GM12878 (cell line): ENCODE measurements around the gene SYDE2. TPM values are rescaled to one million over a fixed set of nuclear protein-coding genes. Genes with fewer than 3 reads are reported as not detected.

Experiments used
- ATAC-seq: fragments of 200-7000 bp; cut with Tn5 transposase; 3 replicates; pipeline ENCODE4 v1.9.1; 2020; ENCODE audit warnings: mild to moderate bottlenecking, moderate library complexity
- BruUV-seq: library from RNA; stranded (reverse); fragments of 400-500 nt; replicated peaks from 2 replicates; lab custom pipeline; 2021; lab: Mats Ljungman, UMichigan
- CTCF ChIA-PET: fragments of 300-600 bp; sonication (Branson Sonifier 250); formaldehyde crosslinking; extraction: SDS; loops from one replicate; lab custom pipeline; 2021; ENCODE audit warnings: inconsistent platforms; lab: Yijun Ruan, JAX
- POLR2A ChIA-PET: fragments of 350-600 bp; formaldehyde crosslinking; extraction: SDS; loops from one replicate; lab custom pipeline; 2021; ENCODE audit warnings: inconsistent platforms; lab: Charles Lee
- RAD21 ChIA-PET: fragments of 300-600 bp; sonication (Branson Sonifier 250); formaldehyde crosslinking; loops from one replicate; lab custom pipeline; 2023; ENCODE audit warnings: antibody characterized with exemption; ENCODE audit not compliant: unreplicated experiment; lab: Charles Lee
- SMC1A ChIA-PET: fragments of 300-600 bp; sonication (Branson Sonifier 250); formaldehyde crosslinking; loops from one replicate; lab custom pipeline; 2023; ENCODE audit not compliant: unreplicated experiment, uncharacterized antibody; lab: Charles Lee
- DNase-seq: peaks from one replicate; pipeline ENCODE4 v3.0.0-alpha.2; 2011; ENCODE audit warnings: low read depth, low spot score
- FAIRE-seq: peaks from 3 replicates; lab custom pipeline; 2011; peaks lifted over from hg19 to GRCh38; lab: Jason Lieb, UNC
- H2AFZ ChIP-seq: 2 replicates; pipeline ENCODE4 v1.6.0; 2011; ENCODE audit warnings: low read depth, low read length, control low read depth; ENCODE audit not compliant: control insufficient read depth
- H3K27ac ChIP-seq: 2 replicates; pipeline ENCODE4 v1.5.1; 2011; ENCODE audit warnings: control low read depth; ENCODE audit not compliant: control insufficient read depth, insufficient read depth
- H3K27me3 ChIP-seq, 2 experiments: replicated peaks in 1 of 2; 2 replicates each; pipeline versions ENCODE4 v1.6.0 to v1.6.1; 2011; ENCODE audit warnings: low read length in 1 of 2; ENCODE audit not compliant: control insufficient read depth in 2 of 2, insufficient read depth in 2 of 2
- H3K36me3 ChIP-seq, 2 experiments: 2 replicates each; pipeline ENCODE4 v1.5.1; 2011; ENCODE audit warnings: low read length in 1 of 2; ENCODE audit not compliant: control insufficient read depth in 2 of 2, insufficient read depth in 2 of 2
- H3K4me1 ChIP-seq: 2 replicates; pipeline ENCODE4 v1.6.1; 2011; ENCODE audit warnings: mild to moderate bottlenecking, low read length, moderate library complexity, mixed read lengths; ENCODE audit not compliant: control insufficient read depth, insufficient read depth
- H3K4me2 ChIP-seq: 2 replicates; pipeline ENCODE4 v1.6.0; 2011; ENCODE audit warnings: control low read depth; ENCODE audit not compliant: control insufficient read depth, insufficient read depth
- H3K4me3 ChIP-seq: fragments of 200-600 bp; sonication (generic); 2 replicates; pipeline ENCODE4 v1.5.1; 2016
- H3K79me2 ChIP-seq: 2 replicates; pipeline ENCODE4 v1.6.0; 2011; ENCODE audit warnings: low read length; ENCODE audit not compliant: control insufficient read depth, insufficient read depth
- H3K9ac ChIP-seq: 2 replicates; pipeline ENCODE4 v1.8.0; 2011; ENCODE audit warnings: low read length, control low read depth, mixed read lengths; ENCODE audit not compliant: control insufficient read depth, insufficient read depth
- H3K9me3 ChIP-seq: replicated peaks from 3 replicates; pipeline ENCODE4 v1.5.1; 2011; ENCODE audit warnings: mild to moderate bottlenecking, low read length; ENCODE audit not compliant: control insufficient read depth, insufficient read depth
- H4K20me1 ChIP-seq: 2 replicates; pipeline ENCODE4 v1.6.0; 2011; ENCODE audit not compliant: control insufficient read depth, insufficient read depth
- BACH1 ChIP-seq: fragments of 450-650 bp; IDR thresholded peaks from 2 replicates; pipeline ENCODE4 v1.6.1; 2017; ENCODE audit warnings: mild to moderate bottlenecking, borderline replicate concordance
- BHLHE40 ChIP-seq, 2 experiments: fragments of 450-650 bp in 1 of 2; IDR thresholded peaks; 2 replicates each; pipeline ENCODE4 v1.6.1; 2011 to 2017; ENCODE audit warnings: low read depth in 2 of 2, borderline replicate concordance in 1 of 2, improper control_type of control experiment in 1 of 2, low read length in 1 of 2, mild to moderate bottlenecking in 1 of 2
- CBFB ChIP-seq: IDR thresholded peaks from 2 replicates; pipeline ENCODE4 v1.6.1; 2016; ENCODE audit warnings: antibody characterized with exemption, low read depth
- CHD4 ChIP-seq: fragments of 200-600 bp; sonication (generic); IDR thresholded peaks from 2 replicates; pipeline ENCODE4 v1.6.1; 2016; ENCODE audit warnings: mild to moderate bottlenecking
- DPF2 ChIP-seq: fragments of 450-650 bp; IDR thresholded peaks from 2 replicates; pipeline ENCODE4 v1.6.1; 2017; ENCODE audit warnings: mild to moderate bottlenecking
- HDGF ChIP-seq: fragments of 450-650 bp; IDR thresholded peaks from 2 replicates; pipeline ENCODE4 v1.6.1; 2016; ENCODE audit warnings: antibody characterized with exemption
- KAT2A ChIP-seq: conservative IDR thresholded peaks from 2 replicates; pipeline ENCODE4 v1.6.1; 2011; ENCODE audit warnings: low read depth, low read length; ENCODE audit not compliant: control insufficient read depth
- MXI1 ChIP-seq: fragments of 150-350 bp; IDR thresholded peaks from 2 replicates; pipeline ENCODE4 v1.6.1; 2011; ENCODE audit warnings: low read depth, mild to moderate bottlenecking, inconsistent platforms, low read length, improper control_type of control experiment
- NR2F1 ChIP-seq: fragments of 450-650 bp; conservative IDR thresholded peaks from 2 replicates; pipeline ENCODE4 v1.6.1; 2017; ENCODE audit warnings: mild to moderate bottlenecking
- PAX5 ChIP-seq: IDR thresholded peaks from 2 replicates; pipeline ENCODE4 v1.6.1; 2011; ENCODE audit warnings: low read depth, low read length, borderline replicate concordance
- RUNX3 ChIP-seq: IDR thresholded peaks from 2 replicates; pipeline ENCODE4 v1.6.1; 2012; ENCODE audit warnings: low read length, inconsistent platforms
- SMAD5 ChIP-seq: IDR thresholded peaks from 2 replicates; pipeline ENCODE4 v1.6.1; 2016; ENCODE audit warnings: antibody characterized with exemption, low read depth
- SP1 ChIP-seq: IDR thresholded peaks from one replicate; pipeline ENCODE4 v1.6.1; 2011; ENCODE audit warnings: low read depth, low read length
- SREBF1 ChIP-seq: IDR thresholded peaks from 2 replicates; pipeline ENCODE4 v1.6.1; 2012; ENCODE audit warnings: mild to moderate bottlenecking, low read length
- TAF1 ChIP-seq: IDR thresholded peaks from 2 replicates; pipeline ENCODE4 v1.6.1; 2011; ENCODE audit warnings: mild to moderate bottlenecking, low read depth, low read length, borderline replicate concordance
- TCF3 ChIP-seq: IDR thresholded peaks from 2 replicates; pipeline ENCODE4 v1.6.1; 2012; ENCODE audit warnings: low read depth, mild to moderate bottlenecking, low read length, borderline replicate concordance; ENCODE audit not compliant: insufficient read depth
- ZNF622 ChIP-seq: fragments of 450-650 bp; IDR thresholded peaks from 2 replicates; pipeline ENCODE4 v1.6.1; 2017; ENCODE audit warnings: mild to moderate bottlenecking, inconsistent platforms
- WGBS: methylation state at CpG from one replicate; pipeline ENCODE4 v1.1.6; 2016; ENCODE audit warnings: low lambda C conversion rate; ENCODE audit not compliant: insufficient replicate concordance, insufficient coverage; ENCODE audit errors: missing lambda C conversion rate; 5-methylcytosine and 5-hydroxymethylcytosine counted together
- in situ Hi-C: fragments of 300-500 bp; cut with MboI; formaldehyde crosslinking; loops from 9 replicates; pipeline ENCODE4 v1.14.3; 2018; ENCODE audit warnings: mixed read lengths
- intact Hi-C: fragments of 100-400 bp; cut with micrococcal nuclease; formaldehyde crosslinking; loops from one replicate; pipeline ENCODE4 v1.14.2; 2022; ENCODE audit not compliant: unreplicated experiment
- polyA plus RNA-seq, 11 experiments: library from polyadenylated mRNA; depleted of rRNA in 4 of 11; unstranded in 6 of 11; stranded (reverse) in 5 of 11; fragments of >200 nt; fragmentation: Nextera tagmentation in 4 of 11; fragmentation: Illumina TruSeq in 1 of 11; extraction: Ambion mirVana in 4 of 11; extraction: Trizol in 1 of 11; gene quantifications; 1 replicate in 1 of 11; 2 replicates in 10 of 11; pipeline versions ENCODE4 v1.2.1 to v1.2.3, GENCODE V29; 2011 to 2016; ENCODE audit warnings: inconsistent platforms in 2 of 11, missing spikeins in 2 of 11, low read depth in 1 of 11
- total RNA-seq, 4 experiments: library from RNA; depleted of rRNA in 3 of 4; stranded (reverse); fragments of >200 nt in 3 of 4; fragmentation: Illumina TruSeq in 1 of 4; extraction: Trizol in 1 of 4; gene quantifications; 2 replicates each; pipeline versions ENCODE4 v1.2.1 to v1.2.3, GENCODE V29; 2013 to 2021
- TF ChIP-seq, protein P1 (sequence below): IDR thresholded peaks from 2 replicates; pipeline ENCODE4 v1.6.1; 2011; ENCODE audit warnings: low read depth, mild to moderate bottlenecking, low read length, moderate library complexity, borderline replicate concordance; ENCODE audit errors: extremely low read depth
- TF ChIP-seq, protein P2 (sequence below): fragments of 450-650 bp; IDR thresholded peaks from 2 replicates; pipeline ENCODE4 v1.6.1; 2018; ENCODE audit warnings: mild to moderate bottlenecking, low read depth, moderate library complexity; ENCODE audit not compliant: partially characterized antibody
- TF ChIP-seq, protein P3 (sequence below): fragments of 450-650 bp; IDR thresholded peaks from 2 replicates; pipeline ENCODE4 v1.6.1; 2017; ENCODE audit warnings: mild to moderate bottlenecking

SYDE2 gene
- total and polyA plus RNA-seq, 10 of the 15 experiments (the other 5 are each of a cell fraction or from before 2014, with no cell fraction given): 0.37 to 4.1 (median 1.8) TPM; not detected in 1

DNA sequence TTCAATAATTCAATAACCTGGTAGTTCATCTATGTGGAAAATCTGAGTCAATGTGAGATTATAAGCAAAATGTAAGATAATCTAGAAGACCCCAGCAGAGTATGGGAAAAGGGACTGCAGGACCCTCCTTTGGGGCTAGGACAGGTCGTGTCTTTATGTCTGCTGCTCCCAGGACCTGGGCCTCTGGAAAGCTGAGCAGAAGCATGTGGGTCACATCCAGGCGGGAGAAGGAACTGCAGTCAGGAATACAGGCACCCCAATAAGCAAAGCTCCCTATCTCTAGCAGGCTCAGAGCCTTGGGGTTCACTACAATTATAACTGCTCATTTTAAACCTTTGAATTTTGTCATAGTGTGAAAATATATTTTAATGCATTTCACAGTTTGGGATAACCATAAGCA lies 78.6 kb downstream of the SYDE2 start:
- Histone ChIP-seq H3K79me2 (no peaks in the 10 kb centered on the region), H2AFZ (no peak overlapping the region), H3K9me3 (no peaks in the 10 kb centered on the region), H3K4me2 (no peak overlapping the region), H4K20me1 (no peaks in the 10 kb centered on the region), H3K27me3 (no peaks in the 10 kb centered on the region), H3K4me1 (no peaks in the 10 kb centered on the region), H3K9ac (no peak overlapping the region), H3K4me3 (no peak overlapping the region), H3K36me3 (no peaks in the 10 kb centered on the region), H3K27ac (no peak overlapping the region)
- intact Hi-C loops: no loop called here
- BruUV-seq: no TSS peak
- RAD21 ChIA-PET: no interaction called here
- ATAC-seq (no peak), FAIRE-seq (no peak), DNase-seq (no peak)
- TF ChIP-seq SMAD5 (no peak), BHLHE40 (IDR thresholded peaks at IDR 0.05; ENCODE audit: borderline replicate concordance in 1 of 2, low read depth in 2 of 2, low read length in 1 of 2) (no peak), SREBF1 (no peak), CBFB (no peak), BACH1 (no peak), PAX5 (no peak), KAT2A (no peak), TAF1 (no peak), HDGF (no peak), DPF2 (no peak), RUNX3 (no peak), ZNF622 (no peak), NR2F1 (no peak), SP1 (no peak), TCF3 (no peak), MXI1 (no peak), CHD4 (no peak)
- TF ChIP-seq, protein P1, sequence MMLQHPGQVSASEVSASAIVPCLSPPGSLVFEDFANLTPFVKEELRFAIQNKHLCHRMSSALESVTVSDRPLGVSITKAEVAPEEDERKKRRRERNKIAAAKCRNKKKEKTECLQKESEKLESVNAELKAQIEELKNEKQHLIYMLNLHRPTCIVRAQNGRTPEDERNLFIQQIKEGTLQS: no peak
- TF ChIP-seq, protein P2, sequence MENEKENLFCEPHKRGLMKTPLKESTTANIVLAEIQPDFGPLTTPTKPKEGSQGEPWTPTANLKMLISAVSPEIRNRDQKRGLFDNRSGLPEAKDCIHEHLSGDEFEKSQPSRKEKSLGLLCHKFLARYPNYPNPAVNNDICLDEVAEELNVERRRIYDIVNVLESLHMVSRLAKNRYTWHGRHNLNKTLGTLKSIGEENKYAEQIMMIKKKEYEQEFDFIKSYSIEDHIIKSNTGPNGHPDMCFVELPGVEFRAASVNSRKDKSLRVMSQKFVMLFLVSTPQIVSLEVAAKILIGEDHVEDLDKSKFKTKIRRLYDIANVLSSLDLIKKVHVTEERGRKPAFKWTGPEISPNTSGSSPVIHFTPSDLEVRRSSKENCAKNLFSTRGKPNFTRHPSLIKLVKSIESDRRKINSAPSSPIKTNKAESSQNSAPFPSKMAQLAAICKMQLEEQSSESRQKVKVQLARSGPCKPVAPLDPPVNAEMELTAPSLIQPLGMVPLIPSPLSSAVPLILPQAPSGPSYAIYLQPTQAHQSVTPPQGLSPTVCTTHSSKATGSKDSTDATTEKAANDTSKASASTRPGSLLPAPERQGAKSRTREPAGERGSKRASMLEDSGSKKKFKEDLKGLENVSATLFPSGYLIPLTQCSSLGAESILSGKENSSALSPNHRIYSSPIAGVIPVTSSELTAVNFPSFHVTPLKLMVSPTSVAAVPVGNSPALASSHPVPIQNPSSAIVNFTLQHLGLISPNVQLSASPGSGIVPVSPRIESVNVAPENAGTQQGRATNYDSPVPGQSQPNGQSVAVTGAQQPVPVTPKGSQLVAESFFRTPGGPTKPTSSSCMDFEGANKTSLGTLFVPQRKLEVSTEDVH: no peak
- TF ChIP-seq, protein P3, sequence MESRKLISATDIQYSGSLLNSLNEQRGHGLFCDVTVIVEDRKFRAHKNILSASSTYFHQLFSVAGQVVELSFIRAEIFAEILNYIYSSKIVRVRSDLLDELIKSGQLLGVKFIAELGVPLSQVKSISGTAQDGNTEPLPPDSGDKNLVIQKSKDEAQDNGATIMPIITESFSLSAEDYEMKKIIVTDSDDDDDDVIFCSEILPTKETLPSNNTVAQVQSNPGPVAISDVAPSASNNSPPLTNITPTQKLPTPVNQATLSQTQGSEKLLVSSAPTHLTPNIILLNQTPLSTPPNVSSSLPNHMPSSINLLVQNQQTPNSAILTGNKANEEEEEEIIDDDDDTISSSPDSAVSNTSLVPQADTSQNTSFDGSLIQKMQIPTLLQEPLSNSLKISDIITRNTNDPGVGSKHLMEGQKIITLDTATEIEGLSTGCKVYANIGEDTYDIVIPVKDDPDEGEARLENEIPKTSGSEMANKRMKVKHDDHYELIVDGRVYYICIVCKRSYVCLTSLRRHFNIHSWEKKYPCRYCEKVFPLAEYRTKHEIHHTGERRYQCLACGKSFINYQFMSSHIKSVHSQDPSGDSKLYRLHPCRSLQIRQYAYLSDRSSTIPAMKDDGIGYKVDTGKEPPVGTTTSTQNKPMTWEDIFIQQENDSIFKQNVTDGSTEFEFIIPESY: no peak
- CTCF ChIA-PET: no interaction called here
- SMC1A ChIA-PET: no interaction called here
- WGBS: 37% methylated on average over 2 of the region's 2 CpGs
- POLR2A ChIA-PET: no interaction called here
- in situ Hi-C loops: no loop called here
